Endothelial cell of umbilical vein (primary cell): ENCODE data around the gene VAMP2. TPM values are rescaled to one million over a fixed set of nuclear protein-coding genes. Genes with fewer than 3 reads are reported as not detected.

ENCODE experiments used
- BruUV-seq: library from RNA; stranded (reverse); fragments of 400-500 nt; replicated peaks from 2 replicates; lab custom pipeline; 2021; lab: Mats Ljungman, UMichigan
- CTCF ChIA-PET: fragments of 300-600, 350-600 bp; sonication (Branson Sonifier 250); formaldehyde crosslinking; loops from one replicate; lab custom pipeline; 2021; ENCODE audit warnings: antibody characterized with exemption, inconsistent platforms; lab: Charles Lee
- POLR2A ChIA-PET: fragments of 300-600, 350-600 bp; sonication (Branson Sonifier 250); formaldehyde crosslinking; loops from one replicate; lab custom pipeline; 2021; ENCODE audit warnings: antibody characterized with exemption, inconsistent platforms; lab: Charles Lee
- DNase-seq: peaks from one replicate; pipeline ENCODE4 v3.0.0-alpha.2; 2011; ENCODE audit warnings: low read depth, low spot score
- FAIRE-seq: peaks from 2 replicates; lab custom pipeline; 2011; peaks lifted over from hg19 to GRCh38; lab: Jason Lieb, UNC
- H2AFZ ChIP-seq: 2 replicates; pipeline ENCODE4 v1.6.0; 2012; ENCODE audit warnings: low read depth, low read length, control low read depth, inconsistent platforms
- H3K27ac ChIP-seq: 2 replicates; pipeline ENCODE4 v1.5.1; 2011; ENCODE audit warnings: low read depth, mild to moderate bottlenecking, control low read depth, low read length, moderate library complexity; ENCODE audit not compliant: insufficient read depth
- H3K27me3 ChIP-seq, 2 experiments: 2 replicates each; pipeline versions ENCODE4 v1.6.0 to v1.6.1; 2011; ENCODE audit warnings: low read length in 2 of 2, mixed read lengths in 1 of 2; ENCODE audit not compliant: control insufficient read depth in 2 of 2, insufficient read depth in 2 of 2
- H3K36me3 ChIP-seq, 2 experiments: 2 replicates in 1 of 2; 3 replicates in 1 of 2; pipeline ENCODE4 v1.5.1; 2011; ENCODE audit warnings: low read length in 2 of 2, mild to moderate bottlenecking in 1 of 2, moderate library complexity in 1 of 2; ENCODE audit not compliant: control insufficient read depth in 2 of 2, insufficient read depth in 2 of 2; ENCODE audit errors: extremely low read depth in 1 of 2
- H3K4me1 ChIP-seq: 3 replicates; pipeline ENCODE4 v1.5.1; 2011; ENCODE audit warnings: mild to moderate bottlenecking, low read length; ENCODE audit not compliant: control insufficient read depth, insufficient read depth; ENCODE audit errors: extremely low read depth
- H3K4me2 ChIP-seq: 2 replicates; pipeline ENCODE4 v1.6.1; 2011; ENCODE audit warnings: low read length, control low read depth, mixed read lengths; ENCODE audit not compliant: insufficient read depth
- H3K4me3 ChIP-seq, 3 experiments: fragments of 200-600 bp in 1 of 3; sonication (generic), shearing (Covaris generic) in 1 of 3; replicated peaks in 1 of 3; 2 replicates each; pipeline ENCODE4 v1.5.1; 2011 to 2016; ENCODE audit warnings: control low read depth in 3 of 3, low read length in 3 of 3, mild to moderate bottlenecking in 2 of 3, inconsistent platforms in 1 of 3, low read depth in 1 of 3, moderate library complexity in 1 of 3; ENCODE audit not compliant: insufficient read depth in 1 of 3
- H3K79me2 ChIP-seq: 2 replicates; pipeline ENCODE4 v1.6.0; 2012; ENCODE audit warnings: low read length, inconsistent platforms; ENCODE audit not compliant: control insufficient read depth, insufficient read depth
- H3K9ac ChIP-seq: replicated peaks from 2 replicates; pipeline ENCODE3; 2011; ENCODE audit warnings: low read length, control low read depth; ENCODE audit not compliant: insufficient read depth; ENCODE audit errors: extremely low read depth
- H3K9me1 ChIP-seq: replicated peaks from 3 replicates; pipeline ENCODE4 v1.6.0; 2011; ENCODE audit warnings: mild to moderate bottlenecking, low read length; ENCODE audit not compliant: control insufficient read depth, insufficient read depth; ENCODE audit errors: extremely low read depth
- H3K9me3 ChIP-seq: replicated peaks from 2 replicates; pipeline ENCODE4 v1.5.1; 2012; ENCODE audit warnings: low read length, inconsistent platforms; ENCODE audit not compliant: control insufficient read depth, insufficient read depth
- H4K20me1 ChIP-seq: replicated peaks from 2 replicates; pipeline ENCODE3; 2011; ENCODE audit warnings: mild to moderate bottlenecking, low read length; ENCODE audit not compliant: control insufficient read depth, insufficient read depth; ENCODE audit errors: extremely low read depth
- CTCF ChIP-seq, 2 donors: IDR thresholded peaks; 1 replicate in 1 of 2; 2 replicates in 1 of 2; pipeline ENCODE4 v1.5.1; 2011; ENCODE audit warnings: low read length in 2 of 2, mild to moderate bottlenecking in 2 of 2, moderate library complexity in 2 of 2, control low read depth in 1 of 2, inconsistent platforms in 1 of 2, low read depth in 1 of 2; ENCODE audit not compliant: insufficient read depth in 1 of 2; ENCODE audit errors: extremely low read depth in 1 of 2
- FOS ChIP-seq: IDR thresholded peaks from 2 replicates; pipeline ENCODE4 v1.6.1; 2011; ENCODE audit warnings: mild to moderate bottlenecking, low read length, moderate library complexity, borderline replicate concordance; ENCODE audit not compliant: insufficient read depth
- GATA2 ChIP-seq: IDR thresholded peaks from 2 replicates; pipeline ENCODE4 v1.7.0; 2011; ENCODE audit warnings: low read depth, mild to moderate bottlenecking, moderate library complexity, mixed read lengths, low read length; ENCODE audit not compliant: insufficient read length, insufficient read depth
- MAX ChIP-seq: IDR thresholded peaks from 2 replicates; pipeline ENCODE4 v1.6.1; 2011; ENCODE audit not compliant: insufficient read depth, insufficient read length
- MYC ChIP-seq: IDR thresholded peaks from one replicate; pipeline ENCODE4 v1.6.1; 2011; ENCODE audit warnings: mild to moderate bottlenecking, low read depth, low read length
- POLR2A ChIP-seq: IDR thresholded peaks from 2 replicates; pipeline ENCODE4 v1.6.1; 2012; ENCODE audit warnings: low read depth, mild to moderate bottlenecking, control low read depth, low read length
- POLR2AphosphoS5 ChIP-seq: IDR thresholded peaks from 2 replicates; pipeline ENCODE4 v1.6.1; 2012; ENCODE audit warnings: low read depth, mild to moderate bottlenecking, control low read depth, low read length, moderate library complexity; ENCODE audit not compliant: insufficient read depth
- dilution Hi-C: fragments of 300-500 bp; cut with MboI; formaldehyde crosslinking; loops from one replicate; pipeline ENCODE4 v1.15.0; 2019; ENCODE audit warnings: low sequenced_read_pairs; ENCODE audit not compliant: extremely low pct_ligation_motif_present
- intact Hi-C: fragments of 100-400 bp; cut with micrococcal nuclease; formaldehyde crosslinking; loops from one replicate; pipeline ENCODE4 v1.10.0; 2022
- polyA plus RNA-seq, 4 experiments: library from polyadenylated mRNA; depleted of rRNA in 3 of 4; stranded (reverse) in 3 of 4; unstranded in 1 of 4; fragments of >200 nt; gene quantifications; 2 replicates each; pipeline versions ENCODE4 v1.2.1 to v1.2.3, GENCODE V29; 2011 to 2012; ENCODE audit warnings: missing spikeins in 1 of 4
- total RNA-seq: library from RNA; stranded (reverse); gene quantifications from 2 replicates; pipeline ENCODE4 v1.2.3, GENCODE V29; 2021

The VAMP2 gene
- total and polyA plus RNA-seq, 2 donors (not counting 3 experiments of a cell fraction or from before 2014, with no cell fraction given) = 35.9 to 38.0 TPM

- no peaks in the 10 kb centered on the region for H3K27me3 ChIP-seq
- H4K20me1 ChIP-seq = no peaks in the 10 kb centered on the region
- TF ChIP-seq MAX (peak; percentile 89), FOS (no peak)
- H2AFZ ChIP-seq = no peak overlapping the region
- ChIA-PET POLR2A (interaction anchor here (0.6 to 2.7 kb wide), 4 partner anchors 14 to 497 kb away, joined by 3 to 17 read pairs (median 4); no protein-coding TSS in a partner anchor), CTCF (interaction anchor here (0.8 to 4.3 kb wide), 5 partner anchors 14 to 113 kb away, joined by 3 to 34 read pairs (median 3); partner anchors contain the start of gene AURKB)
- peak overlapping the region in 2 of 3 experiments; percentile 27 to 83 for H3K4me3 ChIP-seq
- H3K9me3 ChIP-seq = no peaks in the 10 kb centered on the region
- H3K9ac ChIP-seq = peak overlapping the region; percentile 7
- intact Hi-C loops (loop anchor here (1.0 to 2.0 kb wide), 5 partner anchors 23 to 113 kb away; partner anchors contain the start of gene AURKB), dilution Hi-C loops (no loop called here)
- H3K4me1 ChIP-seq = peaks cover 26% of the 10 kb centered on the region
- peak; percentile 99 for DNase-seq
- H3K9me1 ChIP-seq = no peaks in the 10 kb centered on the region
- peak overlapping the region; percentile 71 for H3K4me2 ChIP-seq
- H3K79me2 ChIP-seq = peaks cover 8% of the 10 kb centered on the region
- BruUV-seq = TSS peak; percentile 100
- H3K36me3 ChIP-seq = no peaks in the 10 kb centered on the region
- peak; percentile 97 for FAIRE-seq
- H3K27ac ChIP-seq = peak overlapping the region; percentile 31
Observed at GRCh38 chr17:8187517-8188262, 24.9 kb upstream of the VAMP2 start.

- peak; percentile 96 for DNase-seq
- H4K20me1 ChIP-seq = no peaks in the 10 kb centered on the region
- peak overlapping the region; percentile 7 for H3K9ac ChIP-seq
- peak overlapping the region; percentile 55 to 83 (median 71) for H3K4me3 ChIP-seq
- dilution Hi-C loops (no loop called here), intact Hi-C loops (loop anchor here (1.0 to 2.0 kb wide), 8 partner anchors 14 to 114 kb away; partner anchors contain the start of genes AURKB and CTC1)
- H3K9me1 ChIP-seq = no peaks in the 10 kb centered on the region
- peak overlapping the region; percentile 46 for H3K4me2 ChIP-seq
- no peaks in the 10 kb centered on the region for H3K27me3 ChIP-seq
- H3K9me3 ChIP-seq = no peaks in the 10 kb centered on the region
- peak overlapping the region; percentile 31 for H3K27ac ChIP-seq
- no peak for FAIRE-seq
- no peaks in the 10 kb centered on the region for H3K36me3 ChIP-seq
- CTCF ChIA-PET = interaction anchor here (1.0 to 4.3 kb wide), 3 partner anchors 11 to 35 kb away, joined by 3 to 34 read pairs (median 5); partner anchors contain the start of genes AURKB and TMEM107
- TF ChIP-seq GATA2 = peak; percentile 14
- peak; percentile 30 for TF ChIP-seq MYC
- TF ChIP-seq CTCF (IDR thresholded peaks at IDR 0.05; ENCODE audit: extremely low read depth in 1 of 2, insufficient read depth in 1 of 2, low read depth in 1 of 2, low read length in 2 of 2) = peak in 1 of 2 donors; percentile 22
- TF ChIP-seq POLR2A = no peak
- TF ChIP-seq POLR2AphosphoS5 = peak; percentile 63
- peak; percentile 18 for TF ChIP-seq MAX
- POLR2A ChIA-PET = interaction anchor here (2.7 kb wide), 1 partner anchor 14 kb away, joined by 17 read pairs; no protein-coding TSS in a partner anchor
- peaks cover 8% of the 10 kb centered on the region for H3K79me2 ChIP-seq
- BruUV-seq = no TSS peak
- H2AFZ ChIP-seq = peak overlapping the region; percentile 80
- H3K4me1 ChIP-seq = peaks cover 21% of the 10 kb centered on the region
Observed at GRCh38 chr17:8186787-8187516, 24.2 kb upstream of the VAMP2 start.
